Stimulated activated CD8-positive, alpha-beta memory T cell treated with anti-CD3 and anti-CD28 coated beads, Interleukin-7, amount 100 ng/mL, for 1 hour (primary cell): ENCODE measurements around the gene NUSAP1.
"Not testable (repeated sequence)": the region's sequence is repeated elsewhere in the genome, so short reads cannot be mapped to it uniquely, and the experiment has no call there.

Experiments
- DNase-seq, 2 donors: peaks; one replicate each; pipeline ENCODE4 v3.0.0-alpha.2; 2020; ENCODE audit warnings: low read depth in 2 of 2

Gene NUSAP1

DNA sequence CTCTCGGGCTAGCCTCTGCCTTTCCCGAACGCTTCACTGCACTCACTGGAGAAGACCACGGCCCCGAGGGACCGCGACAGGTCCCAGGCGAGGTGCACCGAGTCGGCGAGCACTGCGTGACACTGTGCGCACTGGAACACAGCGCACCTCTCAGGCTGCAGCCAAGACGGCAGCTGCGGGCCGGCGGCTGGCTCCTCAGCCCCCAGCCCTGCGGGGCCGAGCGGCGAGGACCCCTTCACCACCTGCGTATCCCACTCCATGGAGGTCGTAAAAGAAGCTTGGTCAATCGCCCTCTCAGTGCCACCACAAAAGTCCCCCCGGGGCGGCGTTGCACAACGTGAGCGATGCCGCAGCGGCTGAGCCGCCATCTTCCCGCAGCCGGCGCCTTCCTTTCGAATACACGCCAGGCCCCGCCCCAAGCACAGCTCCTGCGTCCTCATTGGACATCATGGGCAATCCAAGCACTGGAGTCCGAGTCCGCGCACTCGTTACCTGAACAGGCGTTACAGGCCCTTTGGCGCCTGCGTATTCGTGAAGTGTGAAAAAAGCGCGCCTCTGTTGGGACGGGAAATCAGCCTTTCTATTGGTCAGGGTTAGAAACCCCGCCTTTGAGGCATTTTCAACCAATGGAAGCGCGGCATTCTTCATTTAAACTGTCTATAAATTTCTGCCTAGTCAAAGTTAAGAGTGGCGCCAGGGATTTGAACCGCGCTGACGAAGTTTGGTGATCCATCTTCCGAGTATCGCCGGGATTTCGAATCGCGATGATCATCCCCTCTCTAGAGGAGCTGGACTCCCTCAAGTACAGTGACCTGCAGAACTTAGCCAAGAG is at the start of gene NUSAP1, which contains the start of gene OIP5:
Gene NUSAP1 (plus strand): TSS at position 688 of the 832 bp plus-strand sequence. CDS start 77 bp downstream, at position 765.
Gene OIP5 (minus strand): TSS at position 398 of the 832 bp plus-strand sequence. CDS start 30 bp downstream, at position 368.
- DNase-seq: peak; percentile 89 to 95

- DNase-seq: not testable (repeated sequence)
These were observed 49.6 kb upstream of the NUSAP1 start for GRCh38 chr15:41282980-41283652.

- DNase-seq: peak; percentile 92 to 93
These were observed 48.8 kb upstream of the NUSAP1 start for GRCh38 chr15:41283653-41284426.

- DNase-seq: no peak
These were observed 48.1 kb upstream of the NUSAP1 start for GRCh38 chr15:41284427-41285177.

- no peak for DNase-seq
These were observed 47.4 kb upstream of the NUSAP1 start for GRCh38 chr15:41285285-41285684.

DNA sequence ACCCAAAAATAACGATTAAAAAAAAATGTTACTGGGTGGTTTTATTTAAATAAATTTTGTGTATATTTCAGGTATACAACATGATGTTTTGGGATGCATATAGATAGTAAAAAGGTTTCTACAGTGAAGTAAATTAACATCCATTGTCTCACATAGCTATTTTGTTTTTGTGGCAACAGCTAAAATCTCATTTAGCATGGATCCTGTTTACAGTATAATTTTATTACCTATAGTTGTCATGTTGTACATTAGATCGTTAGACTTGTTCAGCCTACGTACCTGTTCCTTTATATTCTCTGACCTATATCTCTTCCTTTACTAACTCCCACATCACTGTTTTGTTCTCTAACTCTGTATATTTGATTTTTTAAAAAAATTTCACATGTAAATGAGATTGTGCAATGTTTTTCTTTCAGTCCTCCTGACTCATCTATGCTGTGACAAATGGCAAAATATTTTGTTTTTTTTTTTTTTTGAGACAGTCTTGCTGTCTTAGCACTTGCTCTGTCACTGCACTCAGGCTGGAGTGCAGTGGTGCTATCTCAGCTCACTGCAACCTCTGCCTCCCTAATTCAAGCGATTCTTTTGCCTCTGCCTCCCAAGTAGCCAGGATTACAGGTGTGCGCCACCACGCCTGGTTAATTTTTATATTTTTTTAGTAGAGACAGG is 45.9 kb upstream of the NUSAP1 start:
- DNase-seq: no peak

- no peak for DNase-seq
These were observed 44.2 kb upstream of the NUSAP1 start for GRCh38 chr15:41288464-41288863.

DNA sequence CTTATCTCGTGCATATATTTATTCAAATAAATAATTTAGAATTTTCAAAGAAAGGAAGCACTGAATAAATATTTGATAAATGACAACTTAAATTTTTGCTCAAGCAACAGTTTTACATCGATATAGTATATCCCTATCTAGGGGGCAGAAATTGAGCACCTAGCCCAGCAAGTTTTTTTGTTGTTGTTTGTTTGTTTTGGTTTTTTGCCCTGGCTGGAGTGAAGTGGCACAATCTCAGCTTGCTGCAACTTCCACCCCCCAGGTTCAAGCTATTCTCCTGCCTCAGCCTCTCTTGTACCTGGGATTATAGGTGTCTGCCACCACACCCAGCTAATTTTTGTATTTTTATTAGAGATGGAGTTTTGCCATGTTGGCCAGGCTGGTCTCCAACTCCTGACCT is 42.7 kb upstream of the NUSAP1 start:
- DNase-seq: no peak

DNA sequence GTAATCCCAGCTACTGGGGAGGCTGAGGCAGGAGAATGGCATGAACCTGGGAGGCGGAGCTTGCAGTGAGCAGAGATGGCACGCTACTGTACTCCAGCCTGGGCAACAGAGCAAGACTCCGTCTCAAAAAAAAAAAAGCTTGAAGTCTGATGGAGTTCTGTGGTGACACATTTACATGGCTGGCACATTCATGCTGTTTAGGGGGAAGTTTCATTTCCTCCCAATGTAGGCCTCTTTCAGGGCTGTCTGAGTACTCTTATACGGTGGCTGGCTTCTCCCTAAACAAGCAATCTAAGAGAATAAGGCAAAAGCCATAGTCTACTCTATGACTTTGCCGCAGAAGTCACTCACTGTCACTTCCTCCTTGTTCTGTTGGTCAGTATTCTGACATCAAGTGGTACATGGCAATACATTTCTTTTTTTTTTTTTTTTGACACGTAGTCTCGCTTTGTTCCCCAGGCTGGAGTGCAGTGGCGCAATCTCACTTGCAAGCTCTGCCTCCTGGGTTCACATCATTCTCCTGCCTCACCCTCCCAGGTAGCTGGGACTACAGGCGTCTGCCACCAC is 41.5 kb upstream of the NUSAP1 start:
- no peak for DNase-seq

DNA sequence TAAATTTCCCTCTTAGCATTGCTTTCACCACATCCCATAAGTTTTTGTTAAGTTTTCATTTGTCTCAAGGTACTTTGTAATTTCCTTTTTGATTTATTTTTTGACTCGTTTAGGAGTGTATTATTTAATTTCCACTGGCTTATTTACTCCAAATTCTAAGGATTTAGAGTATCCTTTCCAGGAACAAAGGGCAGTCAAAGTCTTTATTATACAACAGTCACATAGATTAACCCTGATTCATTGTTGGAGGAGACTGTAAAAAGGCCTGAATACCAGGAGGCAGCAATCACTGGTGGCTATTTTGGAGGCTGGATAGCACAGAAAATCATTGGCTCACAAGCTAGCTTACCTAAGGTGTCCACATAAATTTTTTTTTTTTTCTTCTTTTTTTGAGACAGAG is 40.2 kb upstream of the NUSAP1 start:
- DNase-seq: no peak

DNA sequence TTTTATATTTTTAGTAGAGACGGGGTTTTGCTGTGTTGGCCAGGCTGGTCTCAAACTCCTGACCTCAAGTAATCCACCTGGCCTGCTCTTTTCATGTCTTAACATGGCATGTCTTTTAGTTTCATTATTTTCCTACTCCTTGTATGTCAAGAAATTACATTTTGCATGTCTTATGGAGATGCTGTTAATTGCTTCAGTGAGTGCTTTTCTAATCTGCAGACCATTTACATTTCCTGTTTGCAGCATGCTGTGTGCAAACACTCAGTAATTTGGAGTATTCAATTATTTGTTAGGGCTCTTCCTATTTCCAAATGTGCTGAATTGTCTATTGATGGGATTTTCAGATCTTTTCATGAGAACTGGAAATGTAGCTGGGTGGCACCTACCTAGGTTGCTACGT is 31.5 kb upstream of the NUSAP1 start:
- not testable (repeated sequence) for DNase-seq

- DNase-seq: no peak
These were observed 31.1 kb upstream of the NUSAP1 start for GRCh38 chr15:41301587-41301986.

DNA sequence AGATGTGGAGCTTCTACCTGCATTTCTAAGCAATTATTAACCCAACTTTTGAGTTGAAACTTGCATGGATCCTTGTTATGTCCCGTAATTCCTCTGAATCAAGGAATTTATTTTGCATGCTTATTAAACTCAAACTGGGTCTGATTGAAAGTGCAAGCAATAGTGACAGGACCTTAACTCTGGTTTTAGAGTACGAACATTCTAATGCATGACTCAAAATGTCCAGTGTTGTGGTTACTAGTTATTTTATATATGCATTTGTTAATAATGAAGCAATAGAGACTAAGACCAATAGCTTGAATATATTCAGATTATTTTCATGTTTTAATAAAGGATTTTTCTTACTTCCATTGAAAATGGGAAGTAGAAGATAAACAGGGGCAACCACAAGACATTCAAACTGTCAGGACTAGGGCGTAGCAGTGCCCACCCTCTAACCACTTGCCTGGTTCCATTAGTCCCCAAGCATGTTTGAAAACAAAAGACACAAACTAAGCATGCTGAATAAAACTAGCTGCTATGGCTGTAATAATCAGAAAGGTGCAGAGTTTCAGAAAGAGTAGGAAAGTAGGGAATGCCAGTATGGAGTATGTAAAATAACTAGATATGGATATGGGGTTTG is 28.4 kb upstream of the NUSAP1 start:
- no peak for DNase-seq

GRCh38 chr15:41307679-41308078 is 25.0 kb upstream of the NUSAP1 start:
- DNase-seq: no peak

GRCh38 chr15:41309226-41309905 is 23.3 kb upstream of the NUSAP1 start:
- DNase-seq: no peak

GRCh38 chr15:41320805-41321330 is 11.8 kb upstream of the NUSAP1 start:
- not testable (repeated sequence) for DNase-seq

DNA sequence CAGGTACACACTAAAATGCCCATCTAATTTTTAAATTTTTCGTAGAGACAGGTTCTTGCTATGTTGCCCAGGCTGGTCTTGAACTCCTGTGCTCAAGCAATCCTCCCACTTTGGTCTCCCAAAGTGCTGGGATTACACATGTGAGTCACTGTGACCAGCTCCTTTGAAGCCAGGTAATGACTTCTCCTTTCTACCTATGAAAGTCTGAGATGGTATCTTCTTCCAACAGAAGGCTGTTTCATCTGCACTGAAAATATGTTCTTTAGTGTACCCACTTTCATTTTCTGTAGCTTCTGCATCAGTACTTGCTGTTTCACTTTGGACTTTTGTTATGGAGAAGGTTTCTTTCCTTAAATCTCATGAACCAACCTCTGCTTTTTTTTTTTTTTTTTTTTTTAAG is 9.1 kb upstream of the NUSAP1 start:
- DNase-seq: no peak

GRCh38 chr15:41331281-41331680 is 1.4 kb upstream of the NUSAP1 start:
- no peak for DNase-seq

- no peak for DNase-seq
These were observed 868 bp upstream of the NUSAP1 start for GRCh38 chr15:41331833-41332193.
